WTC11 (cell line): ENCODE data around the gene UTP4. TPM values are rescaled to one million over a fixed set of nuclear protein-coding genes. Genes with fewer than 3 reads are reported as not detected.
A peak's percentile ranks its signal among the peaks of the same experiment; 100 is the strongest.

Experiments used
- ATAC-seq: fragments of 200-7000 bp; cut with Tn5 transposase; 2 replicates; pipeline ENCODE4 v1.10.0; 2021; ENCODE audit warnings: mild to moderate bottlenecking, moderate library complexity
- CTCF ChIA-PET: fragments of 300-600 bp; sonication (Branson Sonifier 250); formaldehyde crosslinking; loops from one replicate; lab custom pipeline; 2021; ENCODE audit warnings: antibody characterized with exemption; lab: Charles Lee
- POLR2A ChIA-PET: fragments of 350-600 bp; sonication (Branson Sonifier 250); formaldehyde crosslinking; loops from one replicate; lab custom pipeline; 2021; ENCODE audit warnings: antibody characterized with exemption; lab: Charles Lee
- DNase-seq: peaks from one replicate; pipeline ENCODE4 v3.0.0; 2021; ENCODE audit warnings: low spot score
- H3K27ac Mint-ChIP-seq: 2 replicates; pipeline ENCODE4 v1.8.0; 2021; ENCODE audit warnings: mixed read lengths
- H3K27me3 Mint-ChIP-seq: 2 replicates; pipeline ENCODE4 v1.8.0; 2021; ENCODE audit warnings: low read depth, mild to moderate bottlenecking, moderate library complexity, mixed read lengths
- H3K36me3 Mint-ChIP-seq: 2 replicates; pipeline ENCODE4 v1.8.0; 2021; ENCODE audit warnings: mixed read lengths
- H3K4me1 Mint-ChIP-seq: 2 replicates; pipeline ENCODE4 v1.8.0; 2022; ENCODE audit warnings: mixed read lengths
- H3K4me3 Mint-ChIP-seq: 2 replicates; pipeline ENCODE4 v1.8.0; 2021; ENCODE audit warnings: mild to moderate bottlenecking, moderate library complexity, mixed read lengths
- H3K9me3 Mint-ChIP-seq: 2 replicates; pipeline ENCODE4 v1.8.0; 2021; ENCODE audit warnings: mixed read lengths
- AFF4 ChIP-seq: sonication (generic); formaldehyde crosslinking; IDR thresholded peaks from 2 replicates; pipeline ENCODE4 v1.8.1; 2023; ENCODE audit warnings: mild to moderate bottlenecking, missing genetic modification reagents, borderline replicate concordance
- AR ChIP-seq: fragments of 250-450 bp; sonication (Bioruptor Pico); IDR thresholded peaks from 2 replicates; pipeline ENCODE4 v1.9.0; 2021; ENCODE audit warnings: mild to moderate bottlenecking
- ESRRA ChIP-seq: sonication (generic); formaldehyde crosslinking; IDR thresholded peaks from 2 replicates; pipeline ENCODE4 v1.8.1; 2022; ENCODE audit warnings: mild to moderate bottlenecking, missing genetic modification reagents, borderline replicate concordance
- GTF2I ChIP-seq: fragments of 250-450 bp; sonication (Bioruptor Pico); conservative IDR thresholded peaks from 2 replicates; pipeline ENCODE4 v1.4.0; 2021; ENCODE audit warnings: mild to moderate bottlenecking
- JUN ChIP-seq: sonication (generic); formaldehyde crosslinking; IDR thresholded peaks from 2 replicates; pipeline ENCODE4 v1.8.0; 2023; ENCODE audit warnings: mild to moderate bottlenecking, missing genetic modification reagents
- MXD4 ChIP-seq: fragments of 250-450 bp; sonication (Bioruptor Pico); IDR thresholded peaks from 2 replicates; pipeline ENCODE4 v1.8.0; 2021; ENCODE audit warnings: mild to moderate bottlenecking, moderate library complexity, borderline replicate concordance
- NFATC4 ChIP-seq: fragments of 250-450 bp; sonication (Bioruptor Pico); IDR thresholded peaks from 2 replicates; pipeline ENCODE4 v1.9.0; 2021; ENCODE audit warnings: mild to moderate bottlenecking
- NFE2L1 ChIP-seq: sonication (generic); formaldehyde crosslinking; IDR thresholded peaks from 2 replicates; pipeline ENCODE4 v1.8.1; 2023; ENCODE audit warnings: missing genetic modification reagents
- NFYB ChIP-seq: sonication (generic); formaldehyde crosslinking; conservative IDR thresholded peaks from 2 replicates; pipeline ENCODE4 v1.8.0; 2022; ENCODE audit warnings: low read depth, missing genetic modification reagents
- PRRX2 ChIP-seq: fragments of 250-450 bp; sonication (Bioruptor Pico); IDR thresholded peaks from 2 replicates; pipeline ENCODE4 v1.8.0; 2021; ENCODE audit warnings: mild to moderate bottlenecking
- TP53 ChIP-seq: sonication (generic); formaldehyde crosslinking; IDR thresholded peaks from 2 replicates; pipeline ENCODE4 v1.8.1; 2023; ENCODE audit warnings: mild to moderate bottlenecking, missing genetic modification reagents
- ZNF138 ChIP-seq: sonication (generic); formaldehyde crosslinking; conservative IDR thresholded peaks from 2 replicates; pipeline ENCODE4 v1.8.1; 2022; ENCODE audit warnings: mild to moderate bottlenecking, moderate library complexity, missing genetic modification reagents
- ZNF425 ChIP-seq: fragments of 250-450 bp; sonication (Bioruptor Pico); conservative IDR thresholded peaks from 2 replicates; pipeline ENCODE4 v1.9.0; 2021; ENCODE audit warnings: mild to moderate bottlenecking
- ZNF512 ChIP-seq: sonication (generic); formaldehyde crosslinking; IDR thresholded peaks from 2 replicates; pipeline ENCODE4 v1.8.1; 2022; ENCODE audit warnings: missing genetic modification reagents, borderline replicate concordance
- ZNF532 ChIP-seq: fragments of 250-450 bp; sonication (Bioruptor Pico); IDR thresholded peaks from 2 replicates; pipeline ENCODE4 v1.9.0; 2021; ENCODE audit warnings: mild to moderate bottlenecking, borderline replicate concordance
- total RNA-seq: library from RNA; stranded (reverse); gene quantifications from 3 replicates; pipeline ENCODE4 v1.2.3, GENCODE V29; 2021

UTP4 gene
- total RNA-seq, 1 experiment from 2014 or later: 85.7 TPM

GRCh38 chr16:69127966-69128510 is 4.4 kb upstream of the UTP4 start:
- no peak overlapping the region for H3K27ac Mint-ChIP-seq
- no peak overlapping the region for H3K4me3 Mint-ChIP-seq
- H3K27me3 Mint-ChIP-seq: no peaks in the 10 kb centered on the region
- POLR2A ChIA-PET: no interaction called here
- H3K36me3 Mint-ChIP-seq: peaks cover 16% of the 10 kb centered on the region
- no peaks in the 10 kb centered on the region for H3K9me3 Mint-ChIP-seq
- TF ChIP-seq ZNF425 (CRISPR knock-in tag) (no peak), ESRRA (no peak), GTF2I (CRISPR knock-in tag) (no peak), NFYB (CRISPR knock-in tag) (no peak), ZNF138 (CRISPR knock-in tag) (no peak), PRRX2 (CRISPR knock-in tag) (no peak), ZNF532 (no peak)
- TF ChIP-seq, all 79 proteins: peak for 0
- DNase-seq: no peak
- CTCF ChIA-PET: interaction anchor here (1.1 to 1.5 kb wide), 2 partner anchors 12 to 281 kb away, joined by 5 to 6 read pairs; no protein-coding TSS in a partner anchor
- peaks cover 21% of the 10 kb centered on the region for H3K4me1 Mint-ChIP-seq
- ATAC-seq: no peak

- POLR2A ChIA-PET: interaction anchor here (0.6 kb wide), 1 partner anchor 177 kb away, joined by 6 read pairs; no protein-coding TSS in a partner anchor
- DNase-seq: no peak
- H3K9me3 Mint-ChIP-seq: no peaks in the 10 kb centered on the region
- peak overlapping the region; percentile 97 for H3K4me3 Mint-ChIP-seq
- H3K27me3 Mint-ChIP-seq: no peaks in the 10 kb centered on the region
- TF ChIP-seq TP53 (CRISPR knock-in tag): no peak
- no peak for TF ChIP-seq AFF4 (CRISPR knock-in tag)
- no peak for TF ChIP-seq ZNF512
- TF ChIP-seq MXD4 (CRISPR knock-in tag): no peak
- no peak; the same call in 1 of the 2 replicates for TF ChIP-seq AR
- TF ChIP-seq JUN (CRISPR knock-in tag): no peak
- no peak for TF ChIP-seq NFE2L1
- 0 out of 2 replicates have a peak, but pooled peaks have one; percentile 44 for TF ChIP-seq NFATC4 (CRISPR knock-in tag)
- TF ChIP-seq, all 79 proteins: peak for 1
- H3K4me1 Mint-ChIP-seq: peaks cover 40% of the 10 kb centered on the region
- no peak for ATAC-seq
- H3K36me3 Mint-ChIP-seq: peaks cover 28% of the 10 kb centered on the region
- CTCF ChIA-PET: interaction anchor here (1.6 to 2.1 kb wide), 3 partner anchors 18 to 283 kb away, joined by 4 to 7 read pairs (median 5); no protein-coding TSS in a partner anchor
- H3K27ac Mint-ChIP-seq: peak overlapping the region; percentile 85; the same call in 1 of the 2 replicates
These were observed 2.0 kb upstream of the UTP4 start for GRCh38 chr16:69130461-69130860.
